Endothelial cell of umbilical vein (primary cell): ENCODE data around the gene SH3RF3. TPM values are rescaled to one million over a fixed set of nuclear protein-coding genes. Genes with fewer than 3 reads are reported as not detected.

Source experiments
- BruUV-seq: library from RNA; stranded (reverse); fragments of 400-500 nt; replicated peaks from 2 replicates; lab custom pipeline; 2021; lab: Mats Ljungman, UMichigan
- CTCF ChIA-PET: fragments of 300-600, 350-600 bp; sonication (Branson Sonifier 250); formaldehyde crosslinking; loops from one replicate; lab custom pipeline; 2021; ENCODE audit warnings: antibody characterized with exemption, inconsistent platforms; lab: Charles Lee
- POLR2A ChIA-PET: fragments of 300-600, 350-600 bp; sonication (Branson Sonifier 250); formaldehyde crosslinking; loops from one replicate; lab custom pipeline; 2021; ENCODE audit warnings: antibody characterized with exemption, inconsistent platforms; lab: Charles Lee
- DNase-seq: peaks from one replicate; pipeline ENCODE4 v3.0.0-alpha.2; 2011; ENCODE audit warnings: low read depth, low spot score
- FAIRE-seq: peaks from 2 replicates; lab custom pipeline; 2011; peaks lifted over from hg19 to GRCh38; lab: Jason Lieb, UNC
- H2AFZ ChIP-seq: 2 replicates; pipeline ENCODE4 v1.6.0; 2012; ENCODE audit warnings: low read depth, low read length, control low read depth, inconsistent platforms
- H3K27ac ChIP-seq: 2 replicates; pipeline ENCODE4 v1.5.1; 2011; ENCODE audit warnings: low read depth, mild to moderate bottlenecking, control low read depth, low read length, moderate library complexity; ENCODE audit not compliant: insufficient read depth
- H3K27me3 ChIP-seq, 2 experiments: 2 replicates each; pipeline versions ENCODE4 v1.6.0 to v1.6.1; 2011; ENCODE audit warnings: low read length in 2 of 2, mixed read lengths in 1 of 2; ENCODE audit not compliant: control insufficient read depth in 2 of 2, insufficient read depth in 2 of 2
- H3K36me3 ChIP-seq, 2 experiments: 2 replicates in 1 of 2; 3 replicates in 1 of 2; pipeline ENCODE4 v1.5.1; 2011; ENCODE audit warnings: low read length in 2 of 2, mild to moderate bottlenecking in 1 of 2, moderate library complexity in 1 of 2; ENCODE audit not compliant: control insufficient read depth in 2 of 2, insufficient read depth in 2 of 2; ENCODE audit errors: extremely low read depth in 1 of 2
- H3K4me1 ChIP-seq: 3 replicates; pipeline ENCODE4 v1.5.1; 2011; ENCODE audit warnings: mild to moderate bottlenecking, low read length; ENCODE audit not compliant: control insufficient read depth, insufficient read depth; ENCODE audit errors: extremely low read depth
- H3K4me2 ChIP-seq: 2 replicates; pipeline ENCODE4 v1.6.1; 2011; ENCODE audit warnings: low read length, control low read depth, mixed read lengths; ENCODE audit not compliant: insufficient read depth
- H3K4me3 ChIP-seq, 3 experiments: fragments of 200-600 bp in 1 of 3; sonication (generic), shearing (Covaris generic) in 1 of 3; replicated peaks in 1 of 3; 2 replicates each; pipeline ENCODE4 v1.5.1; 2011 to 2016; ENCODE audit warnings: control low read depth in 3 of 3, low read length in 3 of 3, mild to moderate bottlenecking in 2 of 3, inconsistent platforms in 1 of 3, low read depth in 1 of 3, moderate library complexity in 1 of 3; ENCODE audit not compliant: insufficient read depth in 1 of 3
- H3K79me2 ChIP-seq: 2 replicates; pipeline ENCODE4 v1.6.0; 2012; ENCODE audit warnings: low read length, inconsistent platforms; ENCODE audit not compliant: control insufficient read depth, insufficient read depth
- H3K9ac ChIP-seq: replicated peaks from 2 replicates; pipeline ENCODE3; 2011; ENCODE audit warnings: low read length, control low read depth; ENCODE audit not compliant: insufficient read depth; ENCODE audit errors: extremely low read depth
- H3K9me1 ChIP-seq: replicated peaks from 3 replicates; pipeline ENCODE4 v1.6.0; 2011; ENCODE audit warnings: mild to moderate bottlenecking, low read length; ENCODE audit not compliant: control insufficient read depth, insufficient read depth; ENCODE audit errors: extremely low read depth
- H3K9me3 ChIP-seq: replicated peaks from 2 replicates; pipeline ENCODE4 v1.5.1; 2012; ENCODE audit warnings: low read length, inconsistent platforms; ENCODE audit not compliant: control insufficient read depth, insufficient read depth
- H4K20me1 ChIP-seq: replicated peaks from 2 replicates; pipeline ENCODE3; 2011; ENCODE audit warnings: mild to moderate bottlenecking, low read length; ENCODE audit not compliant: control insufficient read depth, insufficient read depth; ENCODE audit errors: extremely low read depth
- EZH2 ChIP-seq: IDR thresholded peaks from 2 replicates; pipeline ENCODE4 v1.6.1; 2012; ENCODE audit warnings: borderline replicate concordance, low read depth, mild to moderate bottlenecking, moderate library complexity, low read length, inconsistent platforms; ENCODE audit not compliant: severe bottlenecking
- FOS ChIP-seq: IDR thresholded peaks from 2 replicates; pipeline ENCODE4 v1.6.1; 2011; ENCODE audit warnings: mild to moderate bottlenecking, low read length, moderate library complexity, borderline replicate concordance; ENCODE audit not compliant: insufficient read depth
- GATA2 ChIP-seq: IDR thresholded peaks from 2 replicates; pipeline ENCODE4 v1.7.0; 2011; ENCODE audit warnings: low read depth, mild to moderate bottlenecking, moderate library complexity, mixed read lengths, low read length; ENCODE audit not compliant: insufficient read length, insufficient read depth
- JUN ChIP-seq: IDR thresholded peaks from 2 replicates; pipeline ENCODE4 v1.6.1; 2011; ENCODE audit warnings: borderline replicate concordance, low read depth; ENCODE audit not compliant: insufficient read length, insufficient read depth
- MYC ChIP-seq: IDR thresholded peaks from one replicate; pipeline ENCODE4 v1.6.1; 2011; ENCODE audit warnings: mild to moderate bottlenecking, low read depth, low read length
- POLR2A ChIP-seq: IDR thresholded peaks from 2 replicates; pipeline ENCODE4 v1.6.1; 2012; ENCODE audit warnings: low read depth, mild to moderate bottlenecking, control low read depth, low read length
- POLR2AphosphoS5 ChIP-seq: IDR thresholded peaks from 2 replicates; pipeline ENCODE4 v1.6.1; 2012; ENCODE audit warnings: low read depth, mild to moderate bottlenecking, control low read depth, low read length, moderate library complexity; ENCODE audit not compliant: insufficient read depth
- dilution Hi-C: fragments of 300-500 bp; cut with MboI; formaldehyde crosslinking; loops from one replicate; pipeline ENCODE4 v1.15.0; 2019; ENCODE audit warnings: low sequenced_read_pairs; ENCODE audit not compliant: extremely low pct_ligation_motif_present
- intact Hi-C: fragments of 100-400 bp; cut with micrococcal nuclease; formaldehyde crosslinking; loops from one replicate; pipeline ENCODE4 v1.10.0; 2022
- polyA plus RNA-seq, 4 experiments: library from polyadenylated mRNA; depleted of rRNA in 3 of 4; stranded (reverse) in 3 of 4; unstranded in 1 of 4; fragments of >200 nt; gene quantifications; 2 replicates each; pipeline versions ENCODE4 v1.2.1 to v1.2.3, GENCODE V29; 2011 to 2012; ENCODE audit warnings: missing spikeins in 1 of 4
- total RNA-seq: library from RNA; stranded (reverse); gene quantifications from 2 replicates; pipeline ENCODE4 v1.2.3, GENCODE V29; 2021
- TF ChIP-seq, protein P1 (sequence below), 2 donors: IDR thresholded peaks; 1 replicate in 1 of 2; 2 replicates in 1 of 2; pipeline ENCODE4 v1.5.1; 2011; ENCODE audit warnings: low read length in 2 of 2, mild to moderate bottlenecking in 2 of 2, moderate library complexity in 2 of 2, control low read depth in 1 of 2, inconsistent platforms in 1 of 2, low read depth in 1 of 2; ENCODE audit not compliant: insufficient read depth in 1 of 2; ENCODE audit errors: extremely low read depth in 1 of 2
- TF ChIP-seq, protein P2 (sequence below): IDR thresholded peaks from 2 replicates; pipeline ENCODE4 v1.6.1; 2011; ENCODE audit not compliant: insufficient read depth, insufficient read length

SH3RF3 gene
- total and polyA plus RNA-seq, 2 donors (not counting 3 experiments of a cell fraction or from before 2014, with no cell fraction given) = 3.8 to 14.7 TPM

GRCh38 chr2:109304731-109305470, 175.9 kb downstream of the SH3RF3 start:
- no TSS peak for BruUV-seq
- no peak for TF ChIP-seq EZH2
- no peak for TF ChIP-seq POLR2A
- no peak for TF ChIP-seq FOS
- no peak for TF ChIP-seq JUN
- TF ChIP-seq, protein P1, sequence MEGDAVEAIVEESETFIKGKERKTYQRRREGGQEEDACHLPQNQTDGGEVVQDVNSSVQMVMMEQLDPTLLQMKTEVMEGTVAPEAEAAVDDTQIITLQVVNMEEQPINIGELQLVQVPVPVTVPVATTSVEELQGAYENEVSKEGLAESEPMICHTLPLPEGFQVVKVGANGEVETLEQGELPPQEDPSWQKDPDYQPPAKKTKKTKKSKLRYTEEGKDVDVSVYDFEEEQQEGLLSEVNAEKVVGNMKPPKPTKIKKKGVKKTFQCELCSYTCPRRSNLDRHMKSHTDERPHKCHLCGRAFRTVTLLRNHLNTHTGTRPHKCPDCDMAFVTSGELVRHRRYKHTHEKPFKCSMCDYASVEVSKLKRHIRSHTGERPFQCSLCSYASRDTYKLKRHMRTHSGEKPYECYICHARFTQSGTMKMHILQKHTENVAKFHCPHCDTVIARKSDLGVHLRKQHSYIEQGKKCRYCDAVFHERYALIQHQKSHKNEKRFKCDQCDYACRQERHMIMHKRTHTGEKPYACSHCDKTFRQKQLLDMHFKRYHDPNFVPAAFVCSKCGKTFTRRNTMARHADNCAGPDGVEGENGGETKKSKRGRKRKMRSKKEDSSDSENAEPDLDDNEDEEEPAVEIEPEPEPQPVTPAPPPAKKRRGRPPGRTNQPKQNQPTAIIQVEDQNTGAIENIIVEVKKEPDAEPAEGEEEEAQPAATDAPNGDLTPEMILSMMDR (IDR thresholded peaks at IDR 0.05; ENCODE audit: extremely low read depth in 1 of 2, insufficient read depth in 1 of 2, low read depth in 1 of 2, low read length in 2 of 2) = no peak
- no peak for TF ChIP-seq MYC
- TF ChIP-seq GATA2 = no peak
- TF ChIP-seq, protein P2, sequence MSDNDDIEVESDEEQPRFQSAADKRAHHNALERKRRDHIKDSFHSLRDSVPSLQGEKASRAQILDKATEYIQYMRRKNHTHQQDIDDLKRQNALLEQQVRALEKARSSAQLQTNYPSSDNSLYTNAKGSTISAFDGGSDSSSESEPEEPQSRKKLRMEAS = no peak
- no peak for TF ChIP-seq POLR2AphosphoS5
- Histone ChIP-seq H3K27me3 (no peaks in the 10 kb centered on the region), H3K27ac (no peak overlapping the region), H3K4me3 (no peak overlapping the region), H3K9me1 (no peaks in the 10 kb centered on the region), H3K4me1 (peaks cover 6% of the 10 kb centered on the region), H3K36me3 (no peaks in the 10 kb centered on the region), H2AFZ (no peak overlapping the region), H3K9ac (no peak overlapping the region), H3K79me2 (peaks cover 8% of the 10 kb centered on the region), H3K4me2 (no peak overlapping the region), H3K9me3 (no peaks in the 10 kb centered on the region), H4K20me1 (no peaks in the 10 kb centered on the region)
- CTCF ChIA-PET = interaction anchor here (0.8 to 1.3 kb wide), 2 partner anchors 29 to 44 kb away, joined by 3 read pairs; no protein-coding TSS in a partner anchor
- FAIRE-seq (no peak), DNase-seq (no peak)
- POLR2A ChIA-PET = no interaction called here
- dilution Hi-C loops (no loop called here), intact Hi-C loops (no loop called here)
